ENCODE results near the gene ZNF441. TPM values are rescaled to one million over a fixed set of nuclear protein-coding genes. Genes with fewer than 3 reads are reported as not detected.
A peak's percentile ranks its signal among the peaks of the same experiment; 100 is the strongest.

Gene ZNF441
- 1 to 10 TPM; 6.7 to 9.4 TPM for total RNA-seq

- CTCF ChIA-PET = interaction anchor here (0.6 to 1.4 kb wide), 4 partner anchors 10 to 298 kb away, joined by 3 read pairs; no protein-coding TSS in a partner anchor
- Mint-ChIP-seq H3K27ac (peak within 1 kb of the TSS; percentile 97), H3K4me1 (peaks cover 15% of the 10 kb centered on the region), H3K27me3 (peaks cover 7% of the 10 kb centered on the region), H3K36me3 (peaks cover 38% of the 10 kb centered on the region), H3K9me3 (ENCODE audit: low read depth) (peaks cover 26% of the 10 kb centered on the region), H3K4me3 (peak within 1 kb of the TSS; percentile 94)
- ATAC-seq (peak; percentile 98), DNase-seq (peak; percentile 97)
These were observed at the start of gene ZNF441 for GRCh38 chr19:11766597-11767591. Gene ZNF441 (plus strand): TSS chr19:11767000. CDS start chr19:11767194, 194 bp downstream.

GRCh38 chr19:11721681-11722080 lies 45.1 kb upstream of the ZNF441 start:
- no peak overlapping the region for H3K4me3 Mint-ChIP-seq
- H3K27me3 Mint-ChIP-seq = no peaks in the 10 kb centered on the region
- H3K4me1 Mint-ChIP-seq = no peaks in the 10 kb centered on the region
- H3K27ac Mint-ChIP-seq = no peak overlapping the region
- peaks cover 48% of the 10 kb centered on the region for H3K9me3 Mint-ChIP-seq (ENCODE audit: low read depth)
- ATAC-seq (no peak), DNase-seq (no peak)
- CTCF ChIA-PET = no interaction called here
- H3K36me3 Mint-ChIP-seq = peaks cover 68% of the 10 kb centered on the region

GRCh38 chr19:11722414-11722813 lies 44.4 kb upstream of the ZNF441 start:
- ATAC-seq (no peak), DNase-seq (no peak)
- Mint-ChIP-seq H3K36me3 (peaks cover 72% of the 10 kb centered on the region), H3K4me1 (no peaks in the 10 kb centered on the region), H3K9me3 (ENCODE audit: low read depth) (peaks cover 49% of the 10 kb centered on the region), H3K4me3 (no peak overlapping the region), H3K27me3 (no peaks in the 10 kb centered on the region), H3K27ac (no peak overlapping the region)
- CTCF ChIA-PET = no interaction called here

GRCh38 chr19:11729586-11729985 lies 37.2 kb upstream of the ZNF441 start:
- Mint-ChIP-seq H3K27me3 (no peaks in the 10 kb centered on the region), H3K36me3 (peaks cover 66% of the 10 kb centered on the region)

GRCh38 chr19:11735375-11735774 lies 31.4 kb upstream of the ZNF441 start:
- ATAC-seq (no peak), DNase-seq (no peak)
- H3K27me3 Mint-ChIP-seq = peaks cover 2% of the 10 kb centered on the region
- peaks cover 32% of the 10 kb centered on the region for H3K36me3 Mint-ChIP-seq
- H3K4me1 Mint-ChIP-seq = peaks cover 21% of the 10 kb centered on the region
- no peak overlapping the region for H3K27ac Mint-ChIP-seq
- CTCF ChIA-PET = no interaction called here
- H3K4me3 Mint-ChIP-seq = no peak overlapping the region
- peaks cover 3% of the 10 kb centered on the region for H3K9me3 Mint-ChIP-seq (ENCODE audit: low read depth)

More at GRCh38 chr19:11729586-11729985, 37.2 kb upstream of the ZNF441 start:
- Mint-ChIP-seq H3K4me1 (no peaks in the 10 kb centered on the region), H3K27ac (no peak overlapping the region), H3K4me3 (no peak overlapping the region), H3K9me3 (ENCODE audit: low read depth) (peaks cover 30% of the 10 kb centered on the region)
- no peak for DNase-seq
- CTCF ChIA-PET = no interaction called here
- no peak for ATAC-seq

- H3K27me3 Mint-ChIP-seq = peaks cover 3% of the 10 kb centered on the region
- peaks cover 3% of the 10 kb centered on the region for H3K9me3 Mint-ChIP-seq (ENCODE audit: low read depth)
- CTCF ChIA-PET = interaction anchor here (0.8 kb wide), 1 partner anchor 426 kb away, joined by 4 read pairs; the partner anchor contains the start of gene ZNF136
- peaks cover 21% of the 10 kb centered on the region for H3K4me1 Mint-ChIP-seq
- no peak overlapping the region for H3K27ac Mint-ChIP-seq
- DNase-seq (peak; percentile 39), ATAC-seq (no peak)
- peak overlapping the region; percentile 24 for H3K4me3 Mint-ChIP-seq
- peaks cover 22% of the 10 kb centered on the region for H3K36me3 Mint-ChIP-seq
These were observed 30.1 kb upstream of the ZNF441 start for GRCh38 chr19:11736696-11737095.

- CTCF ChIA-PET = interaction anchor here (1.0 kb wide), 1 partner anchor 38 kb away, joined by 4 read pairs; no protein-coding TSS in a partner anchor
These were observed 28.6 kb upstream of the ZNF441 start for GRCh38 chr19:11737964-11738745.

GRCh38 chr19:11738746-11739620 lies 27.8 kb upstream of the ZNF441 start, which contains the start of gene ZNF823:
Gene ZNF823 (minus strand): TSS chr19:11738946. CDS start chr19:11738819, 127 bp downstream.
- H3K36me3 Mint-ChIP-seq = peaks cover 12% of the 10 kb centered on the region
- peaks cover 21% of the 10 kb centered on the region for H3K4me1 Mint-ChIP-seq
- H3K27ac Mint-ChIP-seq = peak within 1 kb of the TSS; percentile 94
- ATAC-seq (peak; percentile 99), DNase-seq (peak; percentile 99)
- peaks cover 3% of the 10 kb centered on the region for H3K27me3 Mint-ChIP-seq
- CTCF ChIA-PET = interaction anchor here (1.0 kb wide), 1 partner anchor 38 kb away, joined by 4 read pairs; no protein-coding TSS in a partner anchor
- peak within 1 kb of the TSS; percentile 94 for H3K4me3 Mint-ChIP-seq
- peaks cover 6% of the 10 kb centered on the region for H3K9me3 Mint-ChIP-seq (ENCODE audit: low read depth)

More at GRCh38 chr19:11737964-11738745, 28.6 kb upstream of the ZNF441 start:
- peaks cover 15% of the 10 kb centered on the region for H3K36me3 Mint-ChIP-seq
- peak overlapping the region; percentile 94 for H3K27ac Mint-ChIP-seq
- peak overlapping the region; percentile 94 for H3K4me3 Mint-ChIP-seq
- ATAC-seq (peak; percentile 56), DNase-seq (peak; percentile 69)
- H3K4me1 Mint-ChIP-seq = peaks cover 21% of the 10 kb centered on the region
- peaks cover 2% of the 10 kb centered on the region for H3K9me3 Mint-ChIP-seq (ENCODE audit: low read depth)
- H3K27me3 Mint-ChIP-seq = peaks cover 3% of the 10 kb centered on the region

GRCh38 chr19:11745869-11746268 lies 20.9 kb upstream of the ZNF441 start:
- no peak for ATAC-seq
- CTCF ChIA-PET = no interaction called here

GRCh38 chr19:11747277-11747676 lies 19.5 kb upstream of the ZNF441 start:
- ATAC-seq (no peak), DNase-seq (no peak)
- peaks cover 27% of the 10 kb centered on the region for H3K9me3 Mint-ChIP-seq (ENCODE audit: low read depth)
- no peak overlapping the region for H3K27ac Mint-ChIP-seq
- no peaks in the 10 kb centered on the region for H3K4me1 Mint-ChIP-seq
- peaks cover 13% of the 10 kb centered on the region for H3K27me3 Mint-ChIP-seq
- H3K36me3 Mint-ChIP-seq = peaks cover 4% of the 10 kb centered on the region
- CTCF ChIA-PET = no interaction called here
- H3K4me3 Mint-ChIP-seq = no peak overlapping the region

More at GRCh38 chr19:11745869-11746268, 20.9 kb upstream of the ZNF441 start:
- Mint-ChIP-seq H3K9me3 (ENCODE audit: low read depth) (peaks cover 21% of the 10 kb centered on the region), H3K4me1 (no peaks in the 10 kb centered on the region), H3K4me3 (no peak overlapping the region), H3K27ac (no peak overlapping the region), H3K36me3 (peaks cover 4% of the 10 kb centered on the region), H3K27me3 (peaks cover 9% of the 10 kb centered on the region)
- DNase-seq = no peak

GRCh38 chr19:11749751-11750150 lies 17.0 kb upstream of the ZNF441 start:
- peaks cover 23% of the 10 kb centered on the region for H3K9me3 Mint-ChIP-seq (ENCODE audit: low read depth)

GRCh38 chr19:11752244-11752736 lies 14.5 kb upstream of the ZNF441 start:
- CTCF ChIA-PET = no interaction called here
- Mint-ChIP-seq H3K4me3 (no peak overlapping the region), H3K27ac (no peak overlapping the region), H3K27me3 (peaks cover 13% of the 10 kb centered on the region), H3K9me3 (ENCODE audit: low read depth) (peaks cover 33% of the 10 kb centered on the region), H3K36me3 (peaks cover 8% of the 10 kb centered on the region), H3K4me1 (no peaks in the 10 kb centered on the region)
- DNase-seq (no peak), ATAC-seq (no peak)

More at GRCh38 chr19:11749751-11750150, 17.0 kb upstream of the ZNF441 start:
- H3K4me1 Mint-ChIP-seq = no peaks in the 10 kb centered on the region
- CTCF ChIA-PET = no interaction called here
- no peak for DNase-seq
- no peak overlapping the region for H3K4me3 Mint-ChIP-seq
- no peak overlapping the region for H3K27ac Mint-ChIP-seq
- no peak for ATAC-seq
- H3K36me3 Mint-ChIP-seq = peaks cover 8% of the 10 kb centered on the region
- H3K27me3 Mint-ChIP-seq = peaks cover 15% of the 10 kb centered on the region

All from activated CD8-positive, alpha-beta memory T cell treated with anti-CD3 and anti-CD28 coated beads, Interleukin-2, amount 10 ng/mL, durations not matched to agents 7 days and 5 days (primary cell).